GM10266 (cell line): ENCODE data around the gene TRMT2A.

Source experiments
- DNase-seq: peaks from one replicate; pipeline ENCODE4 v3.0.0; 2012; ENCODE audit errors: extremely low spot score
- CTCF ChIP-seq: IDR thresholded peaks from 2 replicates; pipeline ENCODE4 v1.5.1; 2012; ENCODE audit warnings: mild to moderate bottlenecking, low read depth; ENCODE audit not compliant: control insufficient read depth, insufficient read depth; ENCODE audit errors: missing control alignments

TRMT2A gene

GRCh38 chr22:20111045-20111688 is 5.9 kb downstream of the TRMT2A start:
- DNase-seq: peak; percentile 73

GRCh38 chr22:20110359-20110985 is 6.6 kb downstream of the TRMT2A start:
- DNase-seq: no peak
- no peak for TF ChIP-seq CTCF

More at GRCh38 chr22:20111045-20111688, 5.9 kb downstream of the TRMT2A start:
- peak; percentile 36 for TF ChIP-seq CTCF

GRCh38 chr22:20109411-20110358 is 7.3 kb downstream of the TRMT2A start:
- DNase-seq: no peak
- no peak for TF ChIP-seq CTCF

- DNase-seq: no peak
- no peak for TF ChIP-seq CTCF
Measured at GRCh38 chr22:20108757-20109230, 8.2 kb downstream of the TRMT2A start.

- no peak for DNase-seq
- no peak for TF ChIP-seq CTCF
Measured at GRCh38 chr22:20107951-20108756, 8.9 kb downstream of the TRMT2A start.

GRCh38 chr22:20107471-20107901 is 9.5 kb downstream of the TRMT2A start:
- TF ChIP-seq CTCF: no peak
- DNase-seq: no peak
